Measurements from ENCODE around the gene SNX2.

GRCh38 chr5:122780296-122780695 is 5.4 kb downstream of the SNX2 start:
- TF ChIP-seq CTCF (IDR thresholded peaks at IDR 0.05; ENCODE audit: low read depth, low read length, missing input control) = no peak
- TF ChIP-seq REST (IDR thresholded peaks at IDR 0.05) = no peak
- no peak for TF ChIP-seq NR2F2 (IDR thresholded peaks at IDR 0.05)
- TF ChIP-seq MAX (IDR thresholded peaks at IDR 0.05) = no peak
- TF ChIP-seq SP1 (IDR thresholded peaks at IDR 0.05) = no peak
- TF ChIP-seq TAF1 (conservative IDR thresholded peaks at IDR 0.05) = no peak
- no peak for TF ChIP-seq GABPA (IDR thresholded peaks at IDR 0.05 in 1 of 2, conservative IDR thresholded peaks at IDR 0.05 in 1 of 2)
